ENCODE results near the gene CIROP.
"Not testable (repeated sequence)": the region's sequence is repeated elsewhere in the genome, so short reads cannot be mapped to it uniquely, and the experiment has no call there.

Gene CIROP

GRCh38 chr14:23113431-23114119 is 8.8 kb upstream of the CIROP start:
- no peak for DNase-seq

GRCh38 chr14:23112359-23113178 is 7.8 kb upstream of the CIROP start:
- no peak for DNase-seq

DNA sequence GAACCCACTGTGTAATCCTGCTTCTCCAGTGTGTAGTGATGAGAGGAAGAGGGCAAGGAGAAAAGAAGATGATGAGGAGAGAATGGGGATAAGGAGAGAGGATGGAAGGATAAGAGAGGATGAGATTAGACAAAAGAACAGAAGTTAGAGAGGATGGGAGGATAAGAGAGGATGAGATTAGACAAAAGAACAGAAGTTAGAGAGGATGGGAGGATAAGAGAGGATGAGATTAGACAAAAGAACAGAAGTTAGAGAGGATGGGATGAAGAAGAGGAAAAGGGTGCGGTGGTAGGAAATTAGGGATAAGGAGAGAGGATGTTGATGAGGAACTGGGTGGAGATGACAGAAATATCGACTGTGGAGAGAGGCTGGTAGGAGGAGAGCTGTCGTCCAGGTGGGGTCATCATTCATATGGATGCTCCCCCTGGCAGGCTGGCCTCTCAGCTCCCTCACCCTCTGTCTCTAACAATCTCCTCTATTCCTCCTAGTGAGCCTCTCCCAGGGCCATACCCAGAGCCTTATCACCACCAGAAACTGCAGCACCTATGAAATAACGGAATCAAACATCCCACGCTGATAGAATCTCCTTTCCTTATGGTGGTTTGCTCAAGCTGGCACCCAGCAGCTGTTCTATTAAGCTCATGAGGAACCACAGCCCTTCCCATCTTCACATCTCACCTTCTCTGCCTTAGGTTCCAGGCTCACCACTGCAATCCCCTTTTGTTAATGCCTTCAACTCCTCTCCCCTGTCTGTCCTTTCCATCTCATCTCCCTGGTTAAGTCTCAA is 6.0 kb upstream of the CIROP start:
- DNase-seq = no peak

- no peak for DNase-seq
Observed at GRCh38 chr14:23109769-23110168, 5.0 kb upstream of the CIROP start.

- DNase-seq = not testable (repeated sequence)
Observed at GRCh38 chr14:23108169-23108568, 3.4 kb upstream of the CIROP start.

GRCh38 chr14:23107620-23108019 is 2.8 kb upstream of the CIROP start:
- not testable (repeated sequence) for DNase-seq

- DNase-seq = no peak
Observed at GRCh38 chr14:23106747-23107045, 1.9 kb upstream of the CIROP start.

DNA sequence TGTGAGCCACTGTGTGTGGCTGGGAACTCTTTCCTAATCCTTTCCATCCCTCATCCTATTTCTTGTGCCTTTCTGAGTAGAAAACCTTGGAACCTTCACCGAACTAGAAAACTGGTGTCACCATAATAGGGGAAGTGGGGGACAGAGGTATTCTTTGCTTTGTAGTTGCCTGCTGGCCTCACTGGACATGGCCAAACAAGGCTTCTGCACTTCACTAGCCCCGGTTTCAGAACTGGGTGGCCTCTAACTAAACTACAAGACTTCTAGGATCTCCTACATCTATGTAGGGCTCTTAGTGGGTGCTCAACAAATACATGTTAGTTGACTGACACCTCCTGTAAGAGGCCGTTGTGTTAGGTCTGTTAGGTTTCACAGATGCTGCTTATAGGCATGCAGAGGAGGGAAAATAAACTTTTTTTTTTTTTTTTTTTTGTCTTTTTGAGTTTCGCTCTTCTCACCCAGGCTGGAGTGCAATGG is 597 bp upstream of the CIROP start:
- DNase-seq = no peak

DNA sequence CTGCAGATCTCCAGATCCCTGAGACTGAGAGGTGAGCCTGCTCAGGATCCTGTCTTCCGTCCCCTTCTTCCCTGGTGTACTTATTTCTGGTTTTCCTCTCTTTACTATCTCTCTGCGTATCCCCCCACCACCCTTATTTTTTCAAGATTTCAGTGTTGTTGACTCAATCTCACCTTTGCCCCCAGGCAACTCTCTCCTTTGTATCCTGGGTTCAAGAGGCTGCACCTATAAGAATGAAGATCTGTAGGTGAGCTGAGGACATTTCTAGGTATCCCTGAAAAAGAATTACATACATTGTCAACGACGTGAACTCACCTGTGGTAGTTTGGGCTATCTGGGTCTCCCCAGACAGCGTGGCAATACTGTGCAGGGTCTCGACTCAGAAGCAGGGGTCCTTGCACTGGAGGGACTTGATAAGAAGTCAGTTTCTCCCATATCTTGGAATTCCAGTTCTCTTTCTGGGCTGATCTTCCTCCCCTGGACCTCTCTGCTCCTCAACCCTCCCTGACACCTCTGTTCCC is 659 bp downstream of the CIROP start:
- DNase-seq = no peak

DNA sequence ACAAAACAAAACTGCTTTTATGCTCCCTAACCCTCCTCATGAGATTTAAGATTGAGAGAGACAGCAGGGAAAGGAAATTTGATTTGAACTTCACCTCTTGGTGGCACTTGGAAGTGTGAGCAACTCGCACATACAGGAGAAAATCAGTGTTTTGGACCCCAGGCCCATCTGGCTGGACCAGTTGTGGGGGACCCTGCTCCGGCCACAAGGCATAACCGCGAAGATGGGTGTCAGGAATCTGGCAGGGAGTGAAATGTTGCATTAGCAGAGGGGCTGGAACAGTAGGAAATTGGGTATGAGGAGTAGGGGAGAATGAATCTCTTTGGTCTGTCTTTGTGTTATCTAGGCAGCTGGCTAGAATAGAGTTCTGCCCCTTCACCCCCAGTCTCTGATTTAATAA is 1.2 kb downstream of the CIROP start:
- no peak for DNase-seq

DNA sequence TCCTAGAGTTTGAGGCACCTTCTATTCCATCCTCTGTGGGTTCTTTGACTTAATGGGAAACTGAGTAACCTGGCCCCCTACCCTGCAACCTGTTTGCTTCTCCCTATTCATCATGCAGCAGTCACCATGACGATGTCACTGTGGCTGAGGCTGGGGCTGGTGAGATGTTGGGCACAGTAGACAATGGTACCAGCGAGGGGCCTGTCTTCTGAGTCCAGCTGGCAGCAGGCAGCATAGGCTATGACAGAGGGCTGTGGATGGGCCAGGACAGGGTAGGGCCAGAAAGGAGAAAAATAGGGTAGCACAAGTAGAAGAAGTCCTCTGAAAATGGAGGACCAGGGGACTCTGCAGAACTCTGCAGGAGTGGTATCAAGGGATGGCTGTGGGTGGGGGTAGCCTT is 2.0 kb downstream of the CIROP start:
- no peak for DNase-seq

DNA sequence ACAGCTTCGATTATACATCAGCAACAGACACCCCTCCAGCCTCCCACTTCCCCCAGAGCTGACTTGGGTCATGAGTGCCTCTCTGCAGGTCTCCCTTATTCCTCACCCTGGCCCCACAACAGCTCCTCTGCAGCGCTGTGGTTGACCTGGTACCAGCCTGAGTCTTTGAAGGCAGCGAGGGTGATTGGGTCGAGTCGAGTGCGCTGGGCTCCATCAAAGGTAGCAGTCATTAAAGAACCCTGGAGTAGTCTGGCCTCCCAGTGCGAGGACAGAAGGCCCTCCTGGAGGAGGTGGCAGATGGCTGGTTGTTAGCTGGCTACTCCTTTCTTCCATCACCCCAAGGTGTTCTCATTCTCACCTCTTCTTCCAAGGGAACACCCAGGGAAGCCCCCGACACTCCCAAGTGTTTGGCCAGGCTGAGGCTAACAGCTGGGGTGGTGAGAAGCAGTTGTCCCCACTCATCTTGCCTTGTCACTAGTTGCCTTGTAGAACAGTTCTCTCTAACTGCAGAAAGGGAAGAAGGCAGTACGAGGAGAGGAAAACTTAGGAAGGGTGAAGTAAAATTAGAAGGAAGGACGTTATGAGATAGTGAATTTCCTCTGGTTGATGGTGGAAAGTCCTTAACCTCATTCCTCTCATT is 2.7 kb downstream of the CIROP start:
- no peak for DNase-seq

- DNase-seq = no peak
Observed at GRCh38 chr14:23101213-23101970, 3.4 kb downstream of the CIROP start.

- DNase-seq = no peak
Observed at GRCh38 chr14:23099212-23099861, 5.5 kb downstream of the CIROP start.

DNA sequence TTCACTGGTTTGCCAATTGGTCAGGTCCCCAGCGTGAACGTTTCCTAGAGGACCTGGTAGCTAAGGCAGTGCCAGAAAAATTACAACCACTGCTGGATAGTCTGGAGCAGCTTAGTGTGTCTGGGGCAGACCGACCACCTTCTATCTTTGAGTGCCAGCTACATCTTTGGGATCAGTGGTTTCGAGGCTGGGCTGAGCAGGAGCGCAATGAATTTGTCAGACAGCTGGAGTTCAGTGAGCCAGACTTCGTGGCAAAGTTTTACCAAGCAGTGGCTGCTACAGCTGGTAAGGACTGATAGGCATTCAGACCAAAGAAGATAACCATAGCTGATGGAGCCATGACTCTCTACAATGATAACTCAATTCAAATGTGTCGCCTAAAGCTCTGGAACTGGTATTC is 7.0 kb downstream of the CIROP start:
- no peak for DNase-seq

- DNase-seq = peak; percentile 99
Observed at GRCh38 chr14:23095196-23096108, 9.3 kb downstream of the CIROP start, which contains the start of gene C14orf119. Gene C14orf119 (plus strand): TSS chr14:23095505. CDS start chr14:23097659, 2,154 bp downstream.

DNA sequence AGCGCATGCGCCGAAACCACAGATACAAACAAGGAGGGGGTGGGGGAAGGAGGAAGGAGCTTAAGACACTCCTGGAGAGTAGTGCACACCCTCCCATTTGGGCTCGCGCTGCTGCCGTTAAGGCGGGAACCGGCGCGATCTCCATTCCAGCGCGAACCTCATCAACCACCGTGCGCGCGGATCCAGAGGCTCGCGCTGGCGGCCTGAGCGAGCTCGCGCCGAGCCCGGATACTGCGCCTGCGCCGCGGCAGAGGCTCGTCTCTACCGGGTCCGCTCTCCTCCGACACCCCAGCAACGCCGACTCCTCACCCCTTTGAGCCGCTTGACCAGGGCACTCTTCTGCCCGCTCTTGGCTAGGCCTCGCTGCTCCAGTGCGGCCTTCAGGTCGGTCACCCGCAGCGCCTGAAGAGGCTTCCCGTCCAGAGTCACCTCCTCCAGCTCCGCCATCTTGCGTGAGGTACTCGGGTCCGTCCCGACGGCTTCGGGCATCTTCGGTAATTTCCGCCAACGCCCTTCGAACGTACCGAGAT is 10.1 kb downstream of the CIROP start, which contains the start of gene ACIN1:
TSS of gene ACIN1 (minus strand) at position 471 of the 530 bp plus-strand sequence. CDS start at position 447, 24 bp downstream.
- DNase-seq = peak; percentile 73

DNA sequence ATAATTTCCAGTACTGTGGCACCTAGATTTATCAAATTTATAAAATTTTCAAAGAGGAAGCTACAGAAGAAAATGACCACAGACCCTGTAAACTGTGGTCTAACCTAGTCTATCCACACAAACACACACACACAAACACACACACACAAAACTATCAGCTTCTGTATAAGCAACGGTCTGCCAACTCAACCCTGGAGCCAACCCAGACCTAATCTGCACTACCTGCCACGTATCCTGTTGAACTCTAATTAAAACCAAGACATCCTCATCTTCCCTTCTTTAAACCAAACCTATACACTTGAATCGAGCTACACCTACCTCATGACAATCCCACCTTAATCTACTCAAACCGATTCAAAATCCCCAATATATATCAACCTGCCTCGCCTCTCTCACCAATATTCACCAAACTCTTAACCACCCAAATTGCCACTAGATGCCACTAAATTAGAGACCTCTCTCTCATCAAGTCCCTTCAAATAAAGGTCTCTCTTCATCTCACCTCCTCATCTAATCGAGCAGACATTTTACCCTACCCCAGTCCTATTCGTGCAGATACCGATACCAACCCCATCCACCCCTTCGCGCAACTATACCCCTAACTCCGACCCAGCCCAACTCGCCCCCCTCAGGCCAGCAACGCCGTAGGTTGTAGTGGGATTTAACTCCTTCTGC is 10.7 kb downstream of the CIROP start:
- DNase-seq = no peak

GRCh38 chr14:23093526-23093925 is 11.3 kb downstream of the CIROP start:
- no peak for DNase-seq
